ENCODE results near the gene TSPAN18. TPM values are rescaled to one million over a fixed set of nuclear protein-coding genes. Genes with fewer than 3 reads are reported as not detected.

The TSPAN18 gene
- polyA plus RNA-seq, 12 donors, result 37.3 to 67.7 (median 41.7) TPM; not detected in 1

DNA sequence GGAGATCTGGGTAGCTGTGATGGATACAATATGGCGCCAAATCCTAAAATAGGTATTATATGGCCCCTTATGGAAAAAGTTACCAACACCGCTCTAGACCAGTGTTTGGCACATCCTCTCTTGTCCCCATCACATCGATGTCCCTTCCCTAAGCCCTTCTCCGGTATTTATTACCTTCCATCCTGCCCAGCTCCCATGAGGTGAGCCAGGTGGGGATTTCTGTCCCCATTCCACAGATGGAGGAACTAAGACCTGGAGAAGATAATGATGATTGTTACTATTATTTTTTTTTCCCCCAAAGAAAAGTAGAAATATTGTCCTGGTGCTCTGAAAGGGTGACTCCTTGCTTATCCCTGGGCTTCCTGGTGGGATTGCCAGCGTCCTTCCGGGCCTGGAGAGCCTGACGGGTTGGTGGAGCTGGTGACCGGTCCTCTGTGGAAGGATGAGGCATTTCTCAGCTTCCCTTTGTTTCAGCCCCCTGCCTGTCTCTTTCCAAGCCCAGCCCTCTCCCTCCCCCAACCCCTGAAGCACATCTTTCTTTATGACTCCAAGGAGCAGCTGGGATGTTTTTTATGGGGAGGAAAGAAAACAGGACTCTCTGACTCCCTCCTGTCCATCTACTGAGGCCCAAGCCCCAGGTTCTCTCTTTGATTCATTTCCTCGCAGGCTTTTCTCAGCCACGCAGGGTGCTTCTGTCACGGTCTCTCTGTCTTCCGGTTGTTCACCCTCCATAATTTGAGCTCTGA lies 158.5 kb downstream of the TSPAN18 start:
- DNase-seq, result no peak

GRCh38 chr11:44885919-44886789 lies 159.4 kb downstream of the TSPAN18 start:
- no peak for DNase-seq

GRCh38 chr11:44886790-44887140 lies 160.0 kb downstream of the TSPAN18 start:
- peak; percentile 75 for DNase-seq

- no peak for DNase-seq
Observed at GRCh38 chr11:44887636-44888035, 160.9 kb downstream of the TSPAN18 start.

- no peak for DNase-seq
Observed at GRCh38 chr11:44889266-44889665, 162.5 kb downstream of the TSPAN18 start.

DNA sequence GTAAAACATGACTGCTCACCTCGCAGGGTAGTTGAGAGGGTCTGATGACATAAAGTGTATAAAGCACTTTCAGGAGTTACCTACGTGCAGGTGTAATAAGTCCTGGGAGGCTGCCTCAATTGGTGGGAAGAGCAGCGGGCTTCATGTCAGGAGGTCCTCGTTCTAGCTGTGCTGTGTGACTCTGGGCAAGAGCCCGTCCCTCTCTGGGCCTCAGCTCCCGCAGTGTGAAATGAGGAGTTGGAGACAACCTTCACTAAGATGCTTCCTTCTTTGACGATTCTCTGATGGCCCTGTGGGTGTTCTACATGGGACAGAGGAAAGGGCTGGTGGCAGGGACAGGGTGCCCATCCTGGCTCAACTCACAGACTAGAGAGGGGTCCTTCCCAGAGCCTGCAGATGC lies 166.1 kb downstream of the TSPAN18 start:
- DNase-seq, result no peak

DNA sequence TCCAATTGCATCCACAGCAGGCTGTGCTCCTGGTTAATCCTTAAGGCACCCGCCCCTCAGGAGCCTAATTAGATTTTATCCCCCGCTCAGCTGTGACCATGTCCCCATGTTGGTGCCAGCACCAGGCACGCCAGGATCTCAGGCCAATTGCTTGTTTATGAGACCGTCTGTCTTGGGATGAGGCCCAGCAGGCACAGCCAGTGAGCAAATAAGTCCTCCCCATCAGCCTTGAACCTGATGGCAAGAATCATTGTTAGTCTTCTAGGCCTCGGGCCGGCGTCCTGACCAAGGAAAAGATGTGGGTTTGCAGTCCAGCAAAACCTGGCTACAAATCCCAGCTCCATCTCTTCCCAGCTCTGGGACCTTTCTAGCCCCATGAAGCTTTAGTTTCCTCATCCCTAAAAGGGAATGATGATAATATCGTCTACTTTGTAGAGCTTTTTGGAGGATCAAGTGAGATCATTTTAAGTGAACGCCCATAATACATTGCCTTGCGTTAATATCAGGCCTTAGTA lies 166.6 kb downstream of the TSPAN18 start:
- DNase-seq, result peak; percentile 44

DNA sequence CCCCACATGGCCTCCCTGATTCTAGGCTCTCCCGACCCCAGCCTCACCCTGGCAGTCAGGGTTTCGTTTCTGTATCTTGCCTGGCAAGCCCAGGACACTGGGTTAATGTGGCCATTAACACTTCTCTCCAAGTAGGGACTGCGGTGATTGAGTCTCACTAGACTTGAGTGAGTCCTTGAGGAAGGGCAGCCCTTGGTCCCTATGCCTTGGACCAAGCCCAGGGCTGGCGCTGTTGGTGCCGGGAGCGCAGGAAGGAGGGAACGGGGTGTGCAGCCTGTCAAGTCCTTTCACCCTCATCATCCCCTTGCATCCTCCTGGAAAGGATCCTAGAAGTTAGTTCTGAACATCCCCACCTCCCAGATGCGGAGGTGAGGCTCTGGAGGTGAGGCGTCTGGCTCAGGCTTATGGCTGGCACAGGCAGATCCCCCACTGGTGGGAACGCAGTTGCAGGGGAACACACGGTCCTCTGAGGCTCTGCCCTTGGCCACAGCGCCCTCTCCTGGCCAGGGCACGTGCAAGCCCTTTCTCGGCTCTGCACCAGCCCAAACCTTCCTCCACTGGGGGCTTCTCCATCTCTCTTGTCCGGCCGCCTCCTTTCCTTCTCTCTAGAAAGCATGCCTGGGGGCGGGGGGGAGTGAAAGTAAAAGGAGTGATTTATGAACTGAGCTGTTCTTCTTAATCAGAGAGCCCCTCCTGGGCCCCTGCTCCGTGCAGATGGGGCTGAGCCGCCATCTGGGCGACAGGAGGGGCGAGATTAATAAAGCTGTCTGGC lies 167.3 kb downstream of the TSPAN18 start:
- DNase-seq, result peak; percentile 59

- no peak for DNase-seq
Observed at GRCh38 chr11:44899959-44900358, 173.2 kb downstream of the TSPAN18 start.

DNA sequence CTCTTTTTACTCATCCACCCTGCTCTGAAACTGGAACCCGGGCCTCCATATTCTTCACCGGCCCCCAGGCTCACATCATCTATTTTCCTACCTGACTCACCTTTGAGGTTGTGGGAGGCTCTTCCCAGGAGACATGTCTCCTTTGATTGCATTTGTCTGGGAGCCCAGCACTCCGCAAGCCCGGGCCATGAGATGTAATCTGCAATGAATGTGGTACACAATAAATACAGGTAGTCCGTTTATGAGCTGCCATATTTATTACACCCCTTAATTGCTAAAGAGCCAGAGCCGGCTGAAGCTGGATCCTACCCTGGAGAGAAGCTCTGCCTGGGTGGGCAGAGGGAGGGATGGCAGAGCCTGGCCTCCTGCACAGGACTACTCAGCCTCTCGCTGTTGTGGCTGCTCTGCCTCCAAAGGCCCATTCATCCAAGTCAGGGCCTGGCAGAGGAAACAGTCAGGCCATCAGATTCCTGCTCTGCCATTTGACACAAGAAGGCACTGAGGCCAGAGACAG lies 174.4 kb downstream of the TSPAN18 start:
- no peak for DNase-seq

GRCh38 chr11:44901786-44902185 lies 175.0 kb downstream of the TSPAN18 start:
- no peak for DNase-seq

GRCh38 chr11:44903035-44903434 lies 176.3 kb downstream of the TSPAN18 start:
- no peak for DNase-seq

- no peak for DNase-seq
Observed at GRCh38 chr11:44903518-44903917, 176.8 kb downstream of the TSPAN18 start.

DNA sequence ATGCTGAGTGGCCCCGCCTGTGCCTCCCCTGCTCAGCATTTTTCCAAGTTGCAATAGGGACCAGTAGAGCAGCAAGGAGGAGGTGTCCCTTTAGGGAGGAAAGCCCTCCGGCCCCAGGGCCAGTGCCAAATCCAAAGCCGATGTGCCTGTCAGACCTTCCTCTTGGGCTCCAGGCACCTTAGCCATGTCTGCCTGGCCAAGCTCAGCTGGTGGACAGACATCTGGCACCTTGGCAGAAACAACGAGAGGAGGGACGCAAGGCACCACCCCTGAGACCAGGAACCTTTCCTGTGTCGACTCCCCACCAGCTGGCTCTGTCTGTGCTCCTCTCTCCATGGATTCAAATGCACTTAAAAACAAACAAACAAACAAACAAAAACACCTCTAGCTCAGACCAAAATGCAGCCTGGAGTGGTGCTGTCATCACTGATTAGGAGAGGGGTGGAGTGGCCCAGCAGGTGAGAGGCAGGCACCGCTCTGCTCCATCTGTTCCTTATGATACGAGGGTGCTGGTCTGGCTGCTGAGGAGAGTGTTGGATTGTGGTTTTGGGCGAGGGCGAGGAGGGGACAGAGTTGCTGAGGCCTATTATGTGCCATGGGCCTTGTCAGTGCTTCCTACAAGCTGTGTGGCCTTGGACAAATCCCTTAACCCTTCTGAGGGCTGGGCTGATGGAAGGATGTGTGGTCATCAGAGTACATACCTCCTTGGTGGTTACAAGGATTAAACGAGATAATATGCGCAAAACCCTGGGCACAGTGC lies 177.7 kb downstream of the TSPAN18 start:
- DNase-seq, result no peak

DNA sequence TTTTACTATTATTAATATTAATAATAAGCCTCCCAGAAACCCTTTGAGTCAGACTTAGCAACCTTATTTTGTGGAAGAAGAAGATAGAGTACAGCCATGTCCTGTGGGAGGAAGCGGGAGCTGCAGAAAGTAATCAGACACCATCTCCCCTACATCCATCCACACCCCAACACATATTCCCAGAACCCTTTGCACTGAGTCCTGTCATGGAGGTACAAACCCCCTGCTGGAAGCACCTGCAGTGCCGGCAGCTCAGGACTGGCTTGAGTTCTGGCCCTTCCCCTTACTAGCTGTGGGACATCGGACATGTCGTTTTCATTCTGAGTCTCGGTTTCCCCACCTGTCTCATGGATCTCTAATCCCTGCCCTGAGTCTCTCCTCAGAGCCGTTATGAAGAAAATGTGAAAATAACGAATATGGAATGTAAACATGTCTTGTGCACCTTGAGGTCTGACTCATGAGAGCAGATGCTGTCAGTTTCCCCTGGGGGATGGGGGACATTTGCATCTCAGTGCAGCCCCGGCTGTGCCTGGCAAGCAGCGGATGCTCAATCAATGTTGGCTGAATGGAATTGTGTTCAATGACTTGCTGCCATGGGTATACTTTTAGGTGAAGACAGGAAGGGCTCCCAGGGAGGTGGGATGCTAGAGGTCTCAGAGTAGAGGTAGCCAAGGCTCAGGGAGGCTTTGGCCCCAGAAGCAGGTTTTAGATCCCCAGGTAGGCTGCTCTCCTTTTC lies 178.5 kb downstream of the TSPAN18 start:
- no peak for DNase-seq

DNA sequence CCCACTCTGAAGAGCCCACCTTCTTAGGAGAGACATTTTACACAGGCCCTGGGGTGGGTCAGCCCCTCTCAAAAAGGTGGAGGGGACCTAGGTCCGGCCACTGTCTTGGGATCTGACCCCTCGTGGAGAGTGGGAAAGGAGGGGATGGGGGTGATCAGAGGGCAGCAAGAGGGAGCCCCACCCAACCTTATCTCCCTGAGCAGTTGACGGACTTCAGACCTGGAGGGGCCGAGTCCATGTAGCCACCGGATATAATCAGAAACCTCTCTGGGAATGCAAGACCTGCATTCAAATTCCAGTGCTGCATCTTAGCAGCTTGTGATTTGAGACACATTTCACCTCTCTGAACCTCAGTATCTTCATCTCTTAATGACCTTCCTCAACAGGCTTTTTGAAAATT lies 179.9 kb downstream of the TSPAN18 start:
- DNase-seq, result no peak

DNA sequence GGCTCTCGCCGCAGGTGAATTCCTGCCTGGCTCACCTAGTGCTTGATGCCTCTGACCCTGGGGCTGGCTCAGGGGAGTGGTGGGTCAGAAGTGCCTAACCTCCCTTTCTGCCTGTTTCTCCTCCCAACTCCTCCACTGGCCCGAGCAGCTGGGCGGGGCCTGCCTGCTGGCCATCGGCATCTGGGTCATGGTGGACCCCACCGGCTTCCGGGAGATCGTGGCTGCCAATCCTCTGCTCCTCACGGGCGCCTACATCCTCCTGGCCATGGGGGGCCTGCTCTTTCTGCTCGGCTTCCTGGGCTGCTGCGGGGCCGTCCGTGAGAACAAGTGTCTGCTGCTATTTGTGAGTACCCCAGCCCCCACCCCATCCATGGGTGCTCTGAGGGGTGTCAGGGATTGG lies 182.8 kb downstream of the TSPAN18 start:
- no peak for DNase-seq

- no peak for DNase-seq
Observed at GRCh38 chr11:44910591-44910990, 183.8 kb downstream of the TSPAN18 start.

DNA sequence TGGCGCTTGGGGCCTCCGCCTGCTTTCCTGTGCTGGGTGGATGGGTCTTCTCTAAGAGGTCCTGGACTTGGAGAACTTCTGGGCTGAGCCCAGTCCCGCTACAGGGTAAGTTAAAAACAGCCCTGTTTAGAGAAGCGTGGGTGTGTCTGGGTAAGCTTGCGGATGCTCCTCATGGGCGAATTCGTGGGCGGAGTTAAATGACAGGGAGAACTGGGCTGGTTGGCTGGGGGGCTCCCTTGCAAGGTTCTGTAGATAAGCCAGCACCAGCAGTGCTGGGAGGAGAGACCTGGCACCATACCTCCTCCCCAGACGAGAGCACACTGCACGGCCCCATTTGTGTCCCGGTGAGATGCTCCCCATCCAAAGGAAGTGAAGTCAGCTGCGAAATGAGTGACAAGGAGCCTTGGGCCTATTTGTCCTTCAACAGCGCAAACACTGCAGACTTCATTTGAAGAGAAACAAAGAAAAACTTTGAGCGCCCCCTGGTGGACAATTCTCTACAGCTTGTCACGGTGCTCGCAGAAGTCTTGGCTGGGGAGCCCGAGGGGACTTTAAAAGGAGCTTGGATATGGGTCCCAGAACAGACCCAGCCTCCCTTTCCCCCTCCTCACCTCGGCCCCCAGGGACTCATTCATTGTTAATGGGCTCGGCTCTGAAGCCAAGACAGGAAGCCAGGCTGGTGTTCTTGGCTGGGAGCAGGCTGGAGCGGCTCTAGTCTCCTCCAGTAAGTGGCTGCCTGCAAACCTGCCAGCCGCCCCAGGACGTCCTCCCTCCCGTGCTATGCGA lies 184.5 kb downstream of the TSPAN18 start:
- DNase-seq, result peak; percentile 91

All from muscle of arm (tissue), 12 donors.